Measurements from ENCODE around the gene ZNF485.
"Not testable (repeated sequence)": the region's sequence is repeated elsewhere in the genome, so short reads cannot be mapped to it uniquely, and the experiment has no call there.

The ZNF485 gene

GRCh38 chr10:43616697-43617370 is 10.6 kb downstream of the ZNF485 start:
- H3K9ac ChIP-seq (ENCODE audit: low read length): no peak overlapping the region
- no peak overlapping the region for H3K4me3 ChIP-seq (ENCODE audit: low read length)
- H3K27ac ChIP-seq (ENCODE audit: low read depth, low read length): no peak overlapping the region
- no peaks in the 10 kb centered on the region for H3K4me1 ChIP-seq (ENCODE audit: control insufficient read depth, insufficient read depth, low read length)
- peaks cover 11% of the 10 kb centered on the region for H3K36me3 ChIP-seq (ENCODE audit: control insufficient read depth, insufficient read depth, low read length)
- H3K27me3 ChIP-seq (ENCODE audit: control insufficient read depth, insufficient read depth, low read length): no peaks in the 10 kb centered on the region

- Histone ChIP-seq H3K4me1 (ENCODE audit: control insufficient read depth, insufficient read depth, low read length) (no peaks in the 10 kb centered on the region), H3K27me3 (ENCODE audit: control insufficient read depth, insufficient read depth, low read length) (no peaks in the 10 kb centered on the region), H3K36me3 (ENCODE audit: control insufficient read depth, insufficient read depth, low read length) (peaks cover 11% of the 10 kb centered on the region), H3K27ac (ENCODE audit: low read depth, low read length) (no peak overlapping the region), H3K4me3 (ENCODE audit: low read length) (no peak overlapping the region), H3K9ac (ENCODE audit: low read length) (no peak overlapping the region)
These were observed 13.1 kb downstream of the ZNF485 start for GRCh38 chr10:43619368-43619767.

GRCh38 chr10:43622038-43622437 is 15.8 kb downstream of the ZNF485 start:
- H3K36me3 ChIP-seq (ENCODE audit: control insufficient read depth, insufficient read depth, low read length): no peaks in the 10 kb centered on the region

GRCh38 chr10:43623351-43623750 is 17.1 kb downstream of the ZNF485 start:
- Histone ChIP-seq H3K4me3 (ENCODE audit: low read length) (no peak overlapping the region), H3K27ac (ENCODE audit: low read depth, low read length) (no peak overlapping the region), H3K36me3 (ENCODE audit: control insufficient read depth, insufficient read depth, low read length) (no peaks in the 10 kb centered on the region), H3K27me3 (ENCODE audit: control insufficient read depth, insufficient read depth, low read length) (no peaks in the 10 kb centered on the region), H3K4me1 (ENCODE audit: control insufficient read depth, insufficient read depth, low read length) (no peaks in the 10 kb centered on the region), H3K9ac (ENCODE audit: low read length) (no peak overlapping the region)

More at GRCh38 chr10:43622038-43622437, 15.8 kb downstream of the ZNF485 start:
- Histone ChIP-seq H3K4me1 (ENCODE audit: control insufficient read depth, insufficient read depth, low read length) (no peaks in the 10 kb centered on the region), H3K27me3 (ENCODE audit: control insufficient read depth, insufficient read depth, low read length) (no peaks in the 10 kb centered on the region), H3K9ac (ENCODE audit: low read length) (no peak overlapping the region), H3K4me3 (ENCODE audit: low read length) (no peak overlapping the region), H3K27ac (ENCODE audit: low read depth, low read length) (no peak overlapping the region)

- Histone ChIP-seq H3K27ac (ENCODE audit: low read depth, low read length) (no peak overlapping the region), H3K9ac (ENCODE audit: low read length) (no peak overlapping the region), H3K36me3 (ENCODE audit: control insufficient read depth, insufficient read depth, low read length) (no peaks in the 10 kb centered on the region), H3K27me3 (ENCODE audit: control insufficient read depth, insufficient read depth, low read length) (no peaks in the 10 kb centered on the region), H3K4me1 (ENCODE audit: control insufficient read depth, insufficient read depth, low read length) (no peaks in the 10 kb centered on the region), H3K4me3 (ENCODE audit: low read length) (no peak overlapping the region)
These were observed 21.7 kb downstream of the ZNF485 start for GRCh38 chr10:43627942-43628341.

GRCh38 chr10:43628956-43629355 is 22.7 kb downstream of the ZNF485 start:
- Histone ChIP-seq H3K36me3 (ENCODE audit: control insufficient read depth, insufficient read depth, low read length) (no peaks in the 10 kb centered on the region), H3K4me1 (ENCODE audit: control insufficient read depth, insufficient read depth, low read length) (no peaks in the 10 kb centered on the region), H3K27me3 (ENCODE audit: control insufficient read depth, insufficient read depth, low read length) (no peaks in the 10 kb centered on the region), H3K4me3 (ENCODE audit: low read length) (no peak overlapping the region), H3K9ac (ENCODE audit: low read length) (no peak overlapping the region), H3K27ac (ENCODE audit: low read depth, low read length) (no peak overlapping the region)

- H3K4me3 ChIP-seq (ENCODE audit: low read length); H3K4me1 ChIP-seq (ENCODE audit: control insufficient read depth, insufficient read depth, low read length); H3K27ac ChIP-seq (ENCODE audit: low read depth, low read length); H3K9ac ChIP-seq (ENCODE audit: low read length); H3K27me3 ChIP-seq (ENCODE audit: control insufficient read depth, insufficient read depth, low read length); H3K36me3 ChIP-seq (ENCODE audit: control insufficient read depth, insufficient read depth, low read length): not testable (repeated sequence)
These were observed 29.6 kb downstream of the ZNF485 start for GRCh38 chr10:43635816-43636215.

GRCh38 chr10:43640603-43641002 is 34.4 kb downstream of the ZNF485 start:
- Histone ChIP-seq H3K4me3 (ENCODE audit: low read length) (no peak overlapping the region), H3K4me1 (ENCODE audit: control insufficient read depth, insufficient read depth, low read length) (no peaks in the 10 kb centered on the region), H3K27ac (ENCODE audit: low read depth, low read length) (no peak overlapping the region), H3K27me3 (ENCODE audit: control insufficient read depth, insufficient read depth, low read length) (no peaks in the 10 kb centered on the region), H3K36me3 (ENCODE audit: control insufficient read depth, insufficient read depth, low read length) (peaks cover 15% of the 10 kb centered on the region), H3K9ac (ENCODE audit: low read length) (no peak overlapping the region)

- Histone ChIP-seq H3K36me3 (ENCODE audit: control insufficient read depth, insufficient read depth, low read length) (peaks cover 20% of the 10 kb centered on the region), H3K9ac (ENCODE audit: low read length) (no peak overlapping the region), H3K4me1 (ENCODE audit: control insufficient read depth, insufficient read depth, low read length) (no peaks in the 10 kb centered on the region), H3K27ac (ENCODE audit: low read depth, low read length) (no peak overlapping the region), H3K4me3 (ENCODE audit: low read length) (no peak overlapping the region), H3K27me3 (ENCODE audit: control insufficient read depth, insufficient read depth, low read length) (no peaks in the 10 kb centered on the region)
These were observed 38.0 kb downstream of the ZNF485 start for GRCh38 chr10:43644252-43644651.

- Histone ChIP-seq H3K4me1 (ENCODE audit: control insufficient read depth, insufficient read depth, low read length) (peaks cover 2% of the 10 kb centered on the region), H3K9ac (ENCODE audit: low read length) (no peak overlapping the region), H3K4me3 (ENCODE audit: low read length) (no peak overlapping the region), H3K27me3 (ENCODE audit: control insufficient read depth, insufficient read depth, low read length) (no peaks in the 10 kb centered on the region), H3K27ac (ENCODE audit: low read depth, low read length) (no peak overlapping the region), H3K36me3 (ENCODE audit: control insufficient read depth, insufficient read depth, low read length) (peaks cover 20% of the 10 kb centered on the region)
These were observed 39.6 kb downstream of the ZNF485 start for GRCh38 chr10:43645866-43646265.

- no peak overlapping the region for H3K27ac ChIP-seq (ENCODE audit: low read depth, low read length)
- H3K4me3 ChIP-seq (ENCODE audit: low read length): peak overlapping the region; percentile 74
- no peaks in the 10 kb centered on the region for H3K27me3 ChIP-seq (ENCODE audit: control insufficient read depth, insufficient read depth, low read length)
- H3K9ac ChIP-seq (ENCODE audit: low read length): no peak overlapping the region
- H3K36me3 ChIP-seq (ENCODE audit: control insufficient read depth, insufficient read depth, low read length): peaks cover 20% of the 10 kb centered on the region
- peaks cover 2% of the 10 kb centered on the region for H3K4me1 ChIP-seq (ENCODE audit: control insufficient read depth, insufficient read depth, low read length)
These were observed 41.3 kb downstream of the ZNF485 start for GRCh38 chr10:43647576-43647975.

- Histone ChIP-seq H3K36me3 (ENCODE audit: control insufficient read depth, insufficient read depth, low read length) (peaks cover 20% of the 10 kb centered on the region), H3K9ac (ENCODE audit: low read length) (peak overlapping the region; percentile 49), H3K27ac (ENCODE audit: low read depth, low read length) (peak overlapping the region; percentile 77), H3K27me3 (ENCODE audit: control insufficient read depth, insufficient read depth, low read length) (no peaks in the 10 kb centered on the region), H3K4me3 (ENCODE audit: low read length) (peak overlapping the region; percentile 74), H3K4me1 (ENCODE audit: control insufficient read depth, insufficient read depth, low read length) (peaks cover 2% of the 10 kb centered on the region)
These were observed 41.8 kb downstream of the ZNF485 start for GRCh38 chr10:43648095-43648397.

- peak within 1 kb of the TSS; percentile 49 for H3K9ac ChIP-seq (ENCODE audit: low read length)
- H3K27ac ChIP-seq (ENCODE audit: low read depth, low read length): peak within 1 kb of the TSS; percentile 77
- peaks cover 19% of the 10 kb centered on the region for H3K36me3 ChIP-seq (ENCODE audit: control insufficient read depth, insufficient read depth, low read length)
- peak within 1 kb of the TSS; percentile 74 for H3K4me3 ChIP-seq (ENCODE audit: low read length)
- no peaks in the 10 kb centered on the region for H3K27me3 ChIP-seq (ENCODE audit: control insufficient read depth, insufficient read depth, low read length)
- H3K4me1 ChIP-seq (ENCODE audit: control insufficient read depth, insufficient read depth, low read length): peaks cover 2% of the 10 kb centered on the region
These were observed 42.4 kb downstream of the ZNF485 start, which contains the start of gene ZNF32 for GRCh38 chr10:43648398-43649184. ZNF32 (minus strand) TSS chr10:43648881; CDS start chr10:43646133, 2,748 bp downstream.
